ENCODE results near the gene TSPAN5. TPM values are rescaled to one million over a fixed set of nuclear protein-coding genes. Genes with fewer than 3 reads are reported as not detected.

The TSPAN5 gene
- polyA plus RNA-seq, 1 experiment = 190 TPM

GRCh38 chr4:98570151-98570797, 88.1 kb downstream of the TSPAN5 start:
- DNase-seq (ENCODE audit: low read depth, low spot score) = no peak
- POLR2A ChIA-PET = no interaction called here
- Histone ChIP-seq H3K9me3 (ENCODE audit: control insufficient read depth, insufficient read depth, low read length) (no peaks in the 10 kb centered on the region), H3K4me3 (ENCODE audit: low read depth, low read length) (no peak overlapping the region), H3K27me3 (ENCODE audit: control insufficient read depth, insufficient read depth, low read length) (no peaks in the 10 kb centered on the region), H3K27ac (ENCODE audit: low read depth, low read length) (no peak overlapping the region)
- CTCF ChIA-PET = interaction anchor here (0.6 kb wide), 1 partner anchor 69 kb away, joined by 3 read pairs; no protein-coding TSS in a partner anchor
- no peak for TF ChIP-seq CTCF (IDR thresholded peaks at IDR 0.05; ENCODE audit: low read depth, low read length)

GRCh38 chr4:98568941-98569663, 89.3 kb downstream of the TSPAN5 start:
- ChIA-PET POLR2A (no interaction called here), CTCF (no interaction called here)
- Histone ChIP-seq H3K27ac (ENCODE audit: low read depth, low read length) (no peak overlapping the region), H3K4me3 (ENCODE audit: low read depth, low read length) (no peak overlapping the region), H3K27me3 (ENCODE audit: control insufficient read depth, insufficient read depth, low read length) (no peaks in the 10 kb centered on the region), H3K9me3 (ENCODE audit: control insufficient read depth, insufficient read depth, low read length) (no peaks in the 10 kb centered on the region)
- DNase-seq (ENCODE audit: low read depth, low spot score) = no peak
- TF ChIP-seq CTCF (IDR thresholded peaks at IDR 0.05; ENCODE audit: low read depth, low read length) = no peak

GRCh38 chr4:98567611-98568010, 90.8 kb downstream of the TSPAN5 start:
- Histone ChIP-seq H3K4me3 (ENCODE audit: low read depth, low read length) (no peak overlapping the region), H3K27me3 (ENCODE audit: control insufficient read depth, insufficient read depth, low read length) (no peaks in the 10 kb centered on the region), H3K27ac (ENCODE audit: low read depth, low read length) (no peak overlapping the region), H3K9me3 (ENCODE audit: control insufficient read depth, insufficient read depth, low read length) (no peaks in the 10 kb centered on the region)
- no peak for DNase-seq (ENCODE audit: low read depth, low spot score)
- no peak for TF ChIP-seq CTCF (IDR thresholded peaks at IDR 0.05; ENCODE audit: low read depth, low read length)
- CTCF ChIA-PET = no interaction called here
- POLR2A ChIA-PET = no interaction called here

GRCh38 chr4:98566361-98567008, 91.9 kb downstream of the TSPAN5 start:
- POLR2A ChIA-PET = interaction anchor here (0.6 to 1.2 kb wide), 3 partner anchors 50 to 99 kb away, joined by 3 read pairs; no protein-coding TSS in a partner anchor
- CTCF ChIA-PET = interaction anchor here (0.6 to 1.6 kb wide), 4 partner anchors 9 to 635 kb away, joined by 3 to 10 read pairs (median 5); no protein-coding TSS in a partner anchor
- no peak for DNase-seq (ENCODE audit: low read depth, low spot score)
- no peaks in the 10 kb centered on the region for H3K9me3 ChIP-seq (ENCODE audit: control insufficient read depth, insufficient read depth, low read length)
- no peak overlapping the region for H3K4me3 ChIP-seq (ENCODE audit: low read depth, low read length)
- no peak for TF ChIP-seq CTCF (IDR thresholded peaks at IDR 0.05; ENCODE audit: low read depth, low read length)
- peak overlapping the region; percentile 58 for H3K27ac ChIP-seq (ENCODE audit: low read depth, low read length)
- no peaks in the 10 kb centered on the region for H3K27me3 ChIP-seq (ENCODE audit: control insufficient read depth, insufficient read depth, low read length)

Data from AG04450 (cell line).